ENCODE results near the gene CFAP61. TPM values are rescaled to one million over a fixed set of nuclear protein-coding genes. Genes with fewer than 3 reads are reported as not detected.
"Not testable (repeated sequence)": the region's sequence is repeated elsewhere in the genome, so short reads cannot be mapped to it uniquely, and the experiment has no call there.

The CFAP61 gene
- total RNA-seq, 1 donor from 2014 or later, result 36.9 TPM

- intact Hi-C loops (cut with DNase I), result loop anchor here (5.0 kb wide), 1 partner anchor 130 kb away; no protein-coding TSS in a partner anchor
- no peak for DNase-seq
- ATAC-seq (ENCODE audit: poor library complexity), result no peak
These were observed 165.3 kb downstream of the CFAP61 start for GRCh38 chr20:20217621-20218020.

- intact Hi-C loops (cut with DNase I), result loop anchor here (5.0 kb wide), 1 partner anchor 131 kb away; no protein-coding TSS in a partner anchor
- DNase-seq; ATAC-seq (ENCODE audit: poor library complexity): not testable (repeated sequence)
These were observed 165.8 kb downstream of the CFAP61 start for GRCh38 chr20:20218106-20218505.

GRCh38 chr20:20219016-20219415 is 166.7 kb downstream of the CFAP61 start:
- ATAC-seq (ENCODE audit: poor library complexity) (no peak), DNase-seq (no peak)
- intact Hi-C loops (cut with DNase I), result loop anchor here (5.0 kb wide), 1 partner anchor 132 kb away; no protein-coding TSS in a partner anchor

GRCh38 chr20:20220134-20220533 is 167.8 kb downstream of the CFAP61 start:
- intact Hi-C loops (cut with DNase I), result no loop called here
- no peak for DNase-seq
- ATAC-seq (ENCODE audit: poor library complexity), result no peak

GRCh38 chr20:20223981-20224380 is 171.6 kb downstream of the CFAP61 start:
- intact Hi-C loops (cut with DNase I), result no loop called here
- DNase-seq (no peak), ATAC-seq (ENCODE audit: poor library complexity) (no peak)

GRCh38 chr20:20224806-20225205 is 172.5 kb downstream of the CFAP61 start:
- DNase-seq, result no peak
- intact Hi-C loops (cut with DNase I), result no loop called here
- no peak for ATAC-seq (ENCODE audit: poor library complexity)

- intact Hi-C loops (cut with DNase I), result no loop called here
- DNase-seq (no peak), ATAC-seq (ENCODE audit: poor library complexity) (no peak)
These were observed 173.2 kb downstream of the CFAP61 start for GRCh38 chr20:20225325-20226043.

- ATAC-seq (ENCODE audit: poor library complexity) (no peak), DNase-seq (no peak)
- intact Hi-C loops (cut with DNase I), result no loop called here
These were observed 174.2 kb downstream of the CFAP61 start for GRCh38 chr20:20226554-20226953.

GRCh38 chr20:20227013-20227571 is 174.8 kb downstream of the CFAP61 start:
- intact Hi-C loops (cut with DNase I), result no loop called here
- ATAC-seq (ENCODE audit: poor library complexity) (no peak), DNase-seq (no peak)

GRCh38 chr20:20228351-20228750 is 176.0 kb downstream of the CFAP61 start:
- intact Hi-C loops (cut with DNase I), result no loop called here
- no peak for ATAC-seq (ENCODE audit: poor library complexity)
- DNase-seq, result no peak

- intact Hi-C loops (cut with DNase I), result no loop called here
- ATAC-seq (ENCODE audit: poor library complexity) (no peak), DNase-seq (no peak)
These were observed 177.3 kb downstream of the CFAP61 start for GRCh38 chr20:20229595-20229994.

- DNase-seq (no peak), ATAC-seq (ENCODE audit: poor library complexity) (no peak)
These were observed 178.4 kb downstream of the CFAP61 start for GRCh38 chr20:20230741-20231140.

GRCh38 chr20:20231528-20232298 is 179.4 kb downstream of the CFAP61 start:
- intact Hi-C loops (cut with DNase I), result loop anchor here (5.0 kb wide), 1 partner anchor 149 kb away; no protein-coding TSS in a partner anchor
- DNase-seq, result no peak
- peak; percentile 53 for ATAC-seq (ENCODE audit: poor library complexity)

More at GRCh38 chr20:20230741-20231140, 178.4 kb downstream of the CFAP61 start:
- intact Hi-C loops (cut with DNase I), result loop anchor here (5.0 kb wide), 1 partner anchor 148 kb away; no protein-coding TSS in a partner anchor

- ATAC-seq (ENCODE audit: poor library complexity) (no peak), DNase-seq (no peak)
- intact Hi-C loops (cut with DNase I), result loop anchor here (5.0 kb wide), 1 partner anchor 151 kb away; no protein-coding TSS in a partner anchor
These were observed 180.7 kb downstream of the CFAP61 start for GRCh38 chr20:20233041-20233514.

- intact Hi-C loops (cut with DNase I), result no loop called here
- DNase-seq (no peak), ATAC-seq (ENCODE audit: poor library complexity) (no peak)
These were observed 183.3 kb downstream of the CFAP61 start for GRCh38 chr20:20235681-20236080.

- intact Hi-C loops (cut with DNase I), result no loop called here
- peak; percentile 79 for ATAC-seq (ENCODE audit: poor library complexity)
- no peak for DNase-seq
These were observed 185.0 kb downstream of the CFAP61 start for GRCh38 chr20:20237093-20237959.

- ATAC-seq (ENCODE audit: poor library complexity) (no peak), DNase-seq (no peak)
- intact Hi-C loops (cut with DNase I), result no loop called here
These were observed 189.6 kb downstream of the CFAP61 start for GRCh38 chr20:20241976-20242375.

GRCh38 chr20:20244384-20244783 is 192.1 kb downstream of the CFAP61 start:
- ATAC-seq (ENCODE audit: poor library complexity); intact Hi-C loops (cut with DNase I); DNase-seq: not testable (repeated sequence)

Data from Right ventricle myocardium superior (tissue), 1 donor.